IMR-90 (cell line): Measurements from ENCODE around the gene ETS1. TPM values are rescaled to one million over a fixed set of nuclear protein-coding genes. Genes with fewer than 3 reads are reported as not detected.

Experiments
- ATAC-seq: fragments of 200-7000 bp; cut with Tn5 transposase; 2 replicates; pipeline ENCODE4 v1.9.1; 2020; ENCODE audit warnings: low read depth, mild to moderate bottlenecking, moderate library complexity
- BruUV-seq: library from RNA; stranded (reverse); fragments of 400-500 nt; replicated peaks from 2 replicates; lab custom pipeline; 2021; lab: Mats Ljungman, UMichigan
- CTCF ChIA-PET: fragments of 300-600 bp; formaldehyde crosslinking; extraction: SDS; loops from one replicate; lab custom pipeline; 2021; ENCODE audit warnings: antibody characterized with exemption; lab: Yijun Ruan, JAX
- POLR2A ChIA-PET: fragments of 300-600 bp; sonication (Branson Sonifier 250); formaldehyde crosslinking; loops from one replicate; lab custom pipeline; 2022; ENCODE audit warnings: antibody characterized with exemption; ENCODE audit not compliant: unreplicated experiment; lab: Charles Lee
- DNase-seq: peaks from one replicate; pipeline ENCODE4 v3.0.0; 2013
- H2AFZ ChIP-seq: replicated peaks from 2 replicates; pipeline ENCODE3; 2013; ENCODE audit warnings: low read length, mild to moderate bottlenecking; ENCODE audit not compliant: poor library complexity
- H2AK5ac ChIP-seq: 2 replicates; pipeline ENCODE4 v1.6.1; 2013; ENCODE audit warnings: low read depth, low read length, inconsistent platforms
- H2AK9ac ChIP-seq: replicated peaks from 2 replicates; pipeline ENCODE3; 2013; ENCODE audit warnings: mild to moderate bottlenecking, low read depth, low read length, moderate library complexity; ENCODE audit not compliant: poor library complexity
- H2BK120ac ChIP-seq: 2 replicates; pipeline ENCODE4 v1.6.1; 2013; ENCODE audit warnings: low read depth, low read length, inconsistent platforms
- H2BK15ac ChIP-seq: 3 replicates; pipeline ENCODE4 v1.6.1; 2013; ENCODE audit warnings: low read depth, low read length, inconsistent platforms
- H2BK20ac ChIP-seq: 2 replicates; pipeline ENCODE4 v1.6.1; 2013; ENCODE audit warnings: low read depth, mild to moderate bottlenecking, inconsistent platforms, low read length, moderate library complexity
- H2BK5ac ChIP-seq: 2 replicates; pipeline ENCODE4 v1.6.1; 2013; ENCODE audit warnings: mild to moderate bottlenecking, low read depth, low read length, inconsistent platforms; ENCODE audit not compliant: poor library complexity, severe bottlenecking
- H3K14ac ChIP-seq: replicated peaks from 2 replicates; pipeline ENCODE4 v1.6.1; 2013; ENCODE audit warnings: low read depth, low read length, inconsistent platforms
- H3K18ac ChIP-seq: 2 replicates; pipeline ENCODE4 v1.6.1; 2013; ENCODE audit warnings: low read depth, low read length, control low read depth
- H3K23ac ChIP-seq: 2 replicates; pipeline ENCODE4 v1.6.1; 2013; ENCODE audit warnings: low read depth, low read length, inconsistent platforms
- H3K27ac ChIP-seq: 2 replicates; pipeline ENCODE4 v1.5.1; 2013; ENCODE audit warnings: mild to moderate bottlenecking, control low read depth, low read length; ENCODE audit not compliant: insufficient read depth
- H3K27me3 ChIP-seq: 2 replicates; pipeline ENCODE4 v1.6.1; 2013; ENCODE audit warnings: low read length; ENCODE audit not compliant: control insufficient read depth, insufficient read depth
- H3K36me3 ChIP-seq: 2 replicates; pipeline ENCODE4 v1.6.1; 2013; ENCODE audit warnings: low read length, mixed read lengths; ENCODE audit not compliant: control insufficient read depth, insufficient read depth
- H3K4ac ChIP-seq: 2 replicates; pipeline ENCODE4 v1.6.1; 2013; ENCODE audit warnings: low read depth, low read length, inconsistent platforms
- H3K4me1 ChIP-seq: 2 replicates; pipeline ENCODE4 v1.6.1; 2013; ENCODE audit warnings: low read length, mixed read lengths; ENCODE audit not compliant: control insufficient read depth, insufficient read depth
- H3K4me2 ChIP-seq: 2 replicates; pipeline ENCODE4 v1.6.1; 2013; ENCODE audit warnings: low read depth, mild to moderate bottlenecking, control low read depth, low read length, moderate library complexity
- H3K4me3 ChIP-seq: 2 replicates; pipeline ENCODE4 v1.5.1; 2013; ENCODE audit warnings: low read depth, mild to moderate bottlenecking, control low read depth, low read length, moderate library complexity; ENCODE audit not compliant: insufficient read depth
- H3K56ac ChIP-seq: 2 replicates; pipeline ENCODE4 v1.6.1; 2013; ENCODE audit warnings: low read length, inconsistent platforms; ENCODE audit not compliant: insufficient read depth; ENCODE audit errors: extremely low read depth
- H3K79me1 ChIP-seq, 2 experiments: 2 replicates each; pipeline ENCODE4 v1.6.1; 2013; ENCODE audit warnings: low read length in 2 of 2, inconsistent platforms in 1 of 2, low read depth in 1 of 2
- H3K9ac ChIP-seq: 2 replicates; pipeline ENCODE4 v1.6.1; 2013; ENCODE audit warnings: low read depth, low read length, control low read depth
- H3K9me1 ChIP-seq: 2 replicates; pipeline ENCODE4 v1.6.1; 2013; ENCODE audit warnings: low read length, inconsistent platforms; ENCODE audit not compliant: insufficient read depth
- H3K9me3 ChIP-seq: 2 replicates; pipeline ENCODE4 v1.6.1; 2013; ENCODE audit warnings: low read length; ENCODE audit not compliant: control insufficient read depth, insufficient read depth
- H4K20me1 ChIP-seq: 2 replicates; pipeline ENCODE4 v1.6.1; 2013; ENCODE audit warnings: low read length, inconsistent platforms; ENCODE audit not compliant: insufficient read depth
- H4K5ac ChIP-seq: 2 replicates; pipeline ENCODE4 v1.6.1; 2013; ENCODE audit warnings: mild to moderate bottlenecking, low read depth, low read length, control low read depth
- H4K8ac ChIP-seq, 2 experiments: 2 replicates each; pipeline ENCODE4 v1.6.1; 2013; ENCODE audit warnings: low read depth in 2 of 2, low read length in 2 of 2, control low read depth in 1 of 2, inconsistent platforms in 1 of 2
- H4K91ac ChIP-seq: 2 replicates; pipeline ENCODE4 v1.6.1; 2013; ENCODE audit warnings: low read depth, low read length, inconsistent platforms; ENCODE audit not compliant: insufficient read depth
- BHLHE40 ChIP-seq: fragments of 150-350 bp; IDR thresholded peaks from 2 replicates; pipeline ENCODE4 v1.6.1; 2016; ENCODE audit warnings: mild to moderate bottlenecking, low read depth, low read length
- CEBPB ChIP-seq: IDR thresholded peaks from 2 replicates; pipeline ENCODE4 v1.6.1; 2012; ENCODE audit warnings: low read depth, low read length, improper control_type of control experiment
- CHD1 ChIP-seq: IDR thresholded peaks from 2 replicates; pipeline ENCODE4 v1.6.1; 2012; ENCODE audit warnings: low read depth, low read length, improper control_type of control experiment
- FOS ChIP-seq: fragments of 150-350 bp; IDR thresholded peaks from 2 replicates; pipeline ENCODE4 v1.6.1; 2016; ENCODE audit warnings: low read depth, low read length
- MAFK ChIP-seq: IDR thresholded peaks from 2 replicates; pipeline ENCODE4 v1.6.1; 2012; ENCODE audit warnings: low read depth, low read length, improper control_type of control experiment
- MAZ ChIP-seq: IDR thresholded peaks from 2 replicates; pipeline ENCODE4 v1.6.1; 2012; ENCODE audit warnings: low read depth, mild to moderate bottlenecking, low read length, improper control_type of control experiment, moderate library complexity, borderline replicate concordance
- MXI1 ChIP-seq: IDR thresholded peaks from 2 replicates; pipeline ENCODE4 v1.6.1; 2012; ENCODE audit warnings: low read depth, mild to moderate bottlenecking, low read length, moderate library complexity, borderline replicate concordance
- NFE2L2 ChIP-seq: fragments of 150-350 bp; IDR thresholded peaks from 2 replicates; pipeline ENCODE4 v1.6.1; 2016; ENCODE audit warnings: low read depth, mild to moderate bottlenecking, low read length
- POLR2A ChIP-seq: IDR thresholded peaks from 2 replicates; pipeline ENCODE4 v1.6.1; 2012; ENCODE audit warnings: mild to moderate bottlenecking, low read depth, low read length
- RAD21 ChIP-seq: IDR thresholded peaks from 2 replicates; pipeline ENCODE4 v1.6.1; 2012; ENCODE audit warnings: low read length, improper control_type of control experiment
- RCOR1 ChIP-seq: IDR thresholded peaks from 2 replicates; pipeline ENCODE4 v1.6.1; 2012; ENCODE audit warnings: mild to moderate bottlenecking, low read length, improper control_type of control experiment; ENCODE audit not compliant: insufficient replicate concordance
- RFX5 ChIP-seq: IDR thresholded peaks from 2 replicates; pipeline ENCODE4 v1.8.0; 2012; ENCODE audit warnings: low read depth, mild to moderate bottlenecking, low read length, moderate library complexity
- SMC3 ChIP-seq: fragments of 150-350 bp; IDR thresholded peaks from 2 replicates; pipeline ENCODE4 v1.6.1; 2016; ENCODE audit warnings: low read depth, mild to moderate bottlenecking, antibody characterized with exemption, low read length, moderate library complexity
- dilution Hi-C: fragments of 300-500 bp; cut with HindIII; formaldehyde crosslinking; loops from one replicate; pipeline ENCODE4 v1.14.3; 2018; ENCODE audit warnings: low sequenced_read_pairs; ENCODE audit not compliant: unreplicated experiment
- in situ Hi-C: fragments of 300-500 bp; cut with MboI; formaldehyde crosslinking; loops from 3 replicates; pipeline ENCODE4 v1.14.3; 2019; ENCODE audit warnings: low sequenced_read_pairs, inconsistent platforms, mixed read lengths
- intact Hi-C: fragments of 100-400 bp; cut with micrococcal nuclease; formaldehyde crosslinking; loops from 2 replicates; pipeline ENCODE4 v1.10.0; 2022
- polyA plus RNA-seq, 3 experiments: library from polyadenylated mRNA; depleted of rRNA; stranded (reverse); fragments of >200 nt; gene quantifications; 2 replicates each; pipeline ENCODE4 v1.2.3, GENCODE V29; 2012; ENCODE audit warnings: low replicate concordance in 1 of 3
- total RNA-seq: library from RNA; depleted of rRNA; stranded (reverse); fragments of >200 nt; gene quantifications from 2 replicates; pipeline ENCODE4 v1.2.3, GENCODE V29; 2012
- TF ChIP-seq, protein P1 (sequence below): fragments of 150-350 bp; IDR thresholded peaks from 2 replicates; pipeline ENCODE4 v1.6.1; 2017; ENCODE audit warnings: mild to moderate bottlenecking, antibody characterized with exemption, low read length, low read depth
- TF ChIP-seq, protein P2 (sequence below): fragments of 150-350 bp; IDR thresholded peaks from 2 replicates; pipeline ENCODE4 v1.6.1; 2016; ENCODE audit warnings: low read depth, mild to moderate bottlenecking, low read length, moderate library complexity, borderline replicate concordance
- TF ChIP-seq, protein P3 (sequence below): conservative IDR thresholded peaks from 2 replicates; pipeline ENCODE4 v1.5.1; 2012; ENCODE audit warnings: mild to moderate bottlenecking, low read depth, low read length, improper control_type of control experiment

The ETS1 gene
- total and polyA plus RNA-seq, 2 of the 4 experiments (the other 2 are of a cell fraction) = 41.2 to 56.3 TPM

DNA sequence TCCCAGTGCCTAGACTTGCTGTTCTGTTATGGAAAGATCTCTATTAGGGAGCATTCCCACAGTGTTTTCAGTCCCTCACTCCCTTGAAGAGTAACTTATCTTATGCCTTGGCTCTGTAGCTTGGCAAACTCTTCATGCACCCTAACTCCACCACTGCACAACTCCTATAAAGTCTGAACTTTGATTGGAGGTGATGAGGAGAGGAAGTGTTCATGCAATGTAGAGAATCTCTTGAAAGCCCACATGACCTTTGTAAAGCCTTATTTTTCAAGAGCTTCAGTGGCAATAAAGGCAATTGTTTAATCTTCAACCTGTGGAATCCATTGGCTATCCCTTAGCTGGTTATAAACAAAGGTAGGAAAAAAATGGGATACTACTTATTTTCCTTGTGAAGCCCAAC is 176.2 kb downstream of the ETS1 start:
- Histone ChIP-seq H3K4me2 (no peak overlapping the region), H3K9me3 (no peaks in the 10 kb centered on the region), H4K91ac (no peak overlapping the region), H3K14ac (0 out of 2 replicates have a peak overlapping the region, but pooled peaks have one; percentile 50), H2AFZ (no peak overlapping the region), H2BK5ac (no peak overlapping the region), H3K79me1 (no peaks in the 10 kb centered on the region), H4K20me1 (no peaks in the 10 kb centered on the region), H3K4me1 (peaks cover 12% of the 10 kb centered on the region), H3K27me3 (no peaks in the 10 kb centered on the region), H3K27ac (no peak overlapping the region), H2AK9ac (no peak overlapping the region), H2BK20ac (peak overlapping the region; percentile 67; the same call in 1 of the 2 replicates), H4K5ac (no peak overlapping the region), H3K23ac (no peak overlapping the region), H4K8ac (no peak overlapping the region), H3K18ac (no peak overlapping the region), H3K4ac (no peak overlapping the region), H2BK15ac (no peak overlapping the region), H3K36me3 (no peaks in the 10 kb centered on the region), H3K56ac (no peak overlapping the region), H2AK5ac (0 out of 2 replicates have a peak overlapping the region, but pooled peaks have one; percentile 44), H3K4me3 (no peak overlapping the region), H3K9me1 (peaks cover 7% of the 10 kb centered on the region; the same call in 1 of the 2 replicates), H3K9ac (no peak overlapping the region), H2BK120ac (no peak overlapping the region)
- dilution Hi-C loops = no loop called here
- intact Hi-C loops = no loop called here
- DNase-seq = no peak
- no TSS peak for BruUV-seq
- POLR2A ChIA-PET = no interaction called here
- TF ChIP-seq MAFK (no peak), BHLHE40 (no peak), MAZ (no peak), SMC3 (no peak), MXI1 (no peak), CEBPB (no peak), POLR2A (no peak), NFE2L2 (no peak), RFX5 (no peak), RAD21 (no peak), RCOR1 (no peak), FOS (no peak), CHD1 (no peak)
- TF ChIP-seq, protein P1, sequence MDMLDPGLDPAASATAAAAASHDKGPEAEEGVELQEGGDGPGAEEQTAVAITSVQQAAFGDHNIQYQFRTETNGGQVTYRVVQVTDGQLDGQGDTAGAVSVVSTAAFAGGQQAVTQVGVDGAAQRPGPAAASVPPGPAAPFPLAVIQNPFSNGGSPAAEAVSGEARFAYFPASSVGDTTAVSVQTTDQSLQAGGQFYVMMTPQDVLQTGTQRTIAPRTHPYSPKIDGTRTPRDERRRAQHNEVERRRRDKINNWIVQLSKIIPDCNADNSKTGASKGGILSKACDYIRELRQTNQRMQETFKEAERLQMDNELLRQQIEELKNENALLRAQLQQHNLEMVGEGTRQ = no peak
- TF ChIP-seq, protein P2, sequence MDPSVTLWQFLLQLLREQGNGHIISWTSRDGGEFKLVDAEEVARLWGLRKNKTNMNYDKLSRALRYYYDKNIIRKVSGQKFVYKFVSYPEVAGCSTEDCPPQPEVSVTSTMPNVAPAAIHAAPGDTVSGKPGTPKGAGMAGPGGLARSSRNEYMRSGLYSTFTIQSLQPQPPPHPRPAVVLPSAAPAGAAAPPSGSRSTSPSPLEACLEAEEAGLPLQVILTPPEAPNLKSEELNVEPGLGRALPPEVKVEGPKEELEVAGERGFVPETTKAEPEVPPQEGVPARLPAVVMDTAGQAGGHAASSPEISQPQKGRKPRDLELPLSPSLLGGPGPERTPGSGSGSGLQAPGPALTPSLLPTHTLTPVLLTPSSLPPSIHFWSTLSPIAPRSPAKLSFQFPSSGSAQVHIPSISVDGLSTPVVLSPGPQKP = no peak
- TF ChIP-seq, protein P3, sequence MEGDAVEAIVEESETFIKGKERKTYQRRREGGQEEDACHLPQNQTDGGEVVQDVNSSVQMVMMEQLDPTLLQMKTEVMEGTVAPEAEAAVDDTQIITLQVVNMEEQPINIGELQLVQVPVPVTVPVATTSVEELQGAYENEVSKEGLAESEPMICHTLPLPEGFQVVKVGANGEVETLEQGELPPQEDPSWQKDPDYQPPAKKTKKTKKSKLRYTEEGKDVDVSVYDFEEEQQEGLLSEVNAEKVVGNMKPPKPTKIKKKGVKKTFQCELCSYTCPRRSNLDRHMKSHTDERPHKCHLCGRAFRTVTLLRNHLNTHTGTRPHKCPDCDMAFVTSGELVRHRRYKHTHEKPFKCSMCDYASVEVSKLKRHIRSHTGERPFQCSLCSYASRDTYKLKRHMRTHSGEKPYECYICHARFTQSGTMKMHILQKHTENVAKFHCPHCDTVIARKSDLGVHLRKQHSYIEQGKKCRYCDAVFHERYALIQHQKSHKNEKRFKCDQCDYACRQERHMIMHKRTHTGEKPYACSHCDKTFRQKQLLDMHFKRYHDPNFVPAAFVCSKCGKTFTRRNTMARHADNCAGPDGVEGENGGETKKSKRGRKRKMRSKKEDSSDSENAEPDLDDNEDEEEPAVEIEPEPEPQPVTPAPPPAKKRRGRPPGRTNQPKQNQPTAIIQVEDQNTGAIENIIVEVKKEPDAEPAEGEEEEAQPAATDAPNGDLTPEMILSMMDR = no peak
- in situ Hi-C loops = loop anchor here (25.0 kb wide), 1 partner anchor 374 kb away; no protein-coding TSS in a partner anchor
- ATAC-seq = no peak
- CTCF ChIA-PET = interaction anchor here (0.8 kb wide), 1 partner anchor 11 kb away, joined by 3 read pairs; no protein-coding TSS in a partner anchor
